Erythroblast (primary cell): Measurements from ENCODE around the gene OSBPL10.

Experiments used
- GATA1 ChIP-seq: IDR thresholded peaks from 2 replicates; pipeline ENCODE4 v1.6.1; 2011; ENCODE audit warnings: low read depth, mild to moderate bottlenecking, control low read depth, low read length, moderate library complexity
- POLR2A ChIP-seq: IDR thresholded peaks from 2 replicates; pipeline ENCODE4 v1.6.1; 2011; ENCODE audit warnings: mild to moderate bottlenecking, low read length

GRCh38 chr3:31953091-31953490, 28.0 kb downstream of the OSBPL10 start:
- TF ChIP-seq POLR2A (no peak), GATA1 (no peak)
